PC-9 (cell line): Measurements from ENCODE around the gene MMD2.

Experiments
- EZH2 ChIP-seq: fragments of 200-600 bp; sonication (generic); IDR thresholded peaks from 2 replicates; pipeline ENCODE4 v1.8.0; 2017; ENCODE audit warnings: antibody characterized with exemption, low read depth
- TF ChIP-seq, protein P1 (sequence below): fragments of 200-600 bp; sonication (generic); conservative IDR thresholded peaks from 2 replicates; pipeline ENCODE4 v1.6.1; 2017; ENCODE audit warnings: mixed run types, antibody characterized with exemption, mild to moderate bottlenecking, moderate library complexity

DNA sequence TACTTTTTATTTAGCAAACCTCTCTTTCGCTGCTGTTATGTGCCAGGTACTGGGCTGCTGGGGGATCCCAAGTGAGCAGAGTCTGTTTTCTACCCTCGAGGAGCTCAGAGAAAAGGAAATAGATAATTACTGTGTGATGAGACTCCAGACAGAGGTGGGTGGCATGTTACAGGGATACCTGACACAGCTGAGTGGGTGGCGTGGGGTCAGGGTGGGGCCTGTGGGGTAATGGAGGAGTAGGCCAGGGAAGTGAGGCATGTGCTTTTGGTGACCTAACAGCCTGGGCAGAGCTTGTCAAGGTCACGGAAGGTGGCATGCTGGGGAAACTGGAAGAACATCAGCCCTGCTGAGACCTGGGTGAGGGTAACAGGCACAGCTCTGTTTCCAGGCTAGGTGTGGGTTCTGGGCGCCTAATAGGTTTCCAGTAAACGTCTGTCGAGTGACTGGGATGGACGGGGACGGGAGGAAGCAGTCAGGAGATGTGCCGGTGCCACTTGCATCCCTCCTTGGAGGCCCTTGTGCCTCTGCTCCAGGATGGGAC, 36.5 kb upstream of the MMD2 start:
- TF ChIP-seq, protein P1, sequence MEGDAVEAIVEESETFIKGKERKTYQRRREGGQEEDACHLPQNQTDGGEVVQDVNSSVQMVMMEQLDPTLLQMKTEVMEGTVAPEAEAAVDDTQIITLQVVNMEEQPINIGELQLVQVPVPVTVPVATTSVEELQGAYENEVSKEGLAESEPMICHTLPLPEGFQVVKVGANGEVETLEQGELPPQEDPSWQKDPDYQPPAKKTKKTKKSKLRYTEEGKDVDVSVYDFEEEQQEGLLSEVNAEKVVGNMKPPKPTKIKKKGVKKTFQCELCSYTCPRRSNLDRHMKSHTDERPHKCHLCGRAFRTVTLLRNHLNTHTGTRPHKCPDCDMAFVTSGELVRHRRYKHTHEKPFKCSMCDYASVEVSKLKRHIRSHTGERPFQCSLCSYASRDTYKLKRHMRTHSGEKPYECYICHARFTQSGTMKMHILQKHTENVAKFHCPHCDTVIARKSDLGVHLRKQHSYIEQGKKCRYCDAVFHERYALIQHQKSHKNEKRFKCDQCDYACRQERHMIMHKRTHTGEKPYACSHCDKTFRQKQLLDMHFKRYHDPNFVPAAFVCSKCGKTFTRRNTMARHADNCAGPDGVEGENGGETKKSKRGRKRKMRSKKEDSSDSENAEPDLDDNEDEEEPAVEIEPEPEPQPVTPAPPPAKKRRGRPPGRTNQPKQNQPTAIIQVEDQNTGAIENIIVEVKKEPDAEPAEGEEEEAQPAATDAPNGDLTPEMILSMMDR = no peak
- TF ChIP-seq EZH2 = no peak
